ENCODE measurements around the gene CD55.

The CD55 gene

DNA sequence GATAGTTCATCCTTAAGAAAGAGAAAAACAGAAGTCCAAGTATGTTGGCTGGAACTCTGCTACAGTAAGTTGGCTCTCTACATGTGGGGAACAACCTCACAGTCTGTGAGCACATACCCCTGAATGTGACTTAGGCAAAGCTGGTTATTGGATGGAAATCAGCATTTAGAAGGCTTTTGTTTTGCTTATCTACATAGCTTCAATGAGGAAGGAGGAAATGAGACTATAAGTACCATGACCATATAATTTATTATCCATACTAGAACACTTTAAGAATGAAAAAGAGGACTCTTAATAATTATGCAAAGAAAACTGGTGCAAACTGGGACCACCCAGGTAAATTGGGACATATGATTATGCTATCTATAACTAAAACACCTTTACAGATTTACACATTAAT, 31.7 kb upstream of the CD55 start:
- H3K27me3 ChIP-seq (replicated peaks; ENCODE audit: insufficient read depth, low read length): no peaks in the 10 kb centered on the region
- no peak overlapping the region for H3K27ac ChIP-seq (ENCODE audit: low read length)
- no peak for DNase-seq
- no peak overlapping the region for H2AFZ ChIP-seq (ENCODE audit: low read length)
- H3K4me1 ChIP-seq (ENCODE audit: low read length): peaks cover 2% of the 10 kb centered on the region; the same call in 1 of the 2 replicates
- H4K20me1 ChIP-seq (ENCODE audit: insufficient read depth, low read length): no peaks in the 10 kb centered on the region
- H3K79me2 ChIP-seq (ENCODE audit: low read length): no peaks in the 10 kb centered on the region
- no peaks in the 10 kb centered on the region for H3K36me3 ChIP-seq (replicated peaks; ENCODE audit: insufficient read depth, low read length)
- no peak overlapping the region for H3K4me2 ChIP-seq (ENCODE audit: low read depth, low read length)
- no peaks in the 10 kb centered on the region for H3K9me2 ChIP-seq (replicated peaks; ENCODE audit: insufficient read depth, low read length)
- no peak for TF ChIP-seq EZH2 (optimal IDR thresholded peaks at IDR 0.05; ENCODE audit: low read depth, low read length)
- TF ChIP-seq EZH2phosphoT487 (IDR thresholded peaks at IDR 0.05; ENCODE audit: low read length): no peak
- TF ChIP-seq, protein P1, sequence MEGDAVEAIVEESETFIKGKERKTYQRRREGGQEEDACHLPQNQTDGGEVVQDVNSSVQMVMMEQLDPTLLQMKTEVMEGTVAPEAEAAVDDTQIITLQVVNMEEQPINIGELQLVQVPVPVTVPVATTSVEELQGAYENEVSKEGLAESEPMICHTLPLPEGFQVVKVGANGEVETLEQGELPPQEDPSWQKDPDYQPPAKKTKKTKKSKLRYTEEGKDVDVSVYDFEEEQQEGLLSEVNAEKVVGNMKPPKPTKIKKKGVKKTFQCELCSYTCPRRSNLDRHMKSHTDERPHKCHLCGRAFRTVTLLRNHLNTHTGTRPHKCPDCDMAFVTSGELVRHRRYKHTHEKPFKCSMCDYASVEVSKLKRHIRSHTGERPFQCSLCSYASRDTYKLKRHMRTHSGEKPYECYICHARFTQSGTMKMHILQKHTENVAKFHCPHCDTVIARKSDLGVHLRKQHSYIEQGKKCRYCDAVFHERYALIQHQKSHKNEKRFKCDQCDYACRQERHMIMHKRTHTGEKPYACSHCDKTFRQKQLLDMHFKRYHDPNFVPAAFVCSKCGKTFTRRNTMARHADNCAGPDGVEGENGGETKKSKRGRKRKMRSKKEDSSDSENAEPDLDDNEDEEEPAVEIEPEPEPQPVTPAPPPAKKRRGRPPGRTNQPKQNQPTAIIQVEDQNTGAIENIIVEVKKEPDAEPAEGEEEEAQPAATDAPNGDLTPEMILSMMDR (IDR thresholded peaks at IDR 0.05; ENCODE audit: low read length): no peak
- no peaks in the 10 kb centered on the region for H3F3A ChIP-seq (ENCODE audit: insufficient read depth, low read length)
- H3K9me3 ChIP-seq (replicated peaks; ENCODE audit: insufficient read depth, low read length): no peaks in the 10 kb centered on the region
- H3K9ac ChIP-seq (ENCODE audit: low read length): no peak overlapping the region
- no peak overlapping the region for H3K4me3 ChIP-seq (ENCODE audit: low read length)

DNA sequence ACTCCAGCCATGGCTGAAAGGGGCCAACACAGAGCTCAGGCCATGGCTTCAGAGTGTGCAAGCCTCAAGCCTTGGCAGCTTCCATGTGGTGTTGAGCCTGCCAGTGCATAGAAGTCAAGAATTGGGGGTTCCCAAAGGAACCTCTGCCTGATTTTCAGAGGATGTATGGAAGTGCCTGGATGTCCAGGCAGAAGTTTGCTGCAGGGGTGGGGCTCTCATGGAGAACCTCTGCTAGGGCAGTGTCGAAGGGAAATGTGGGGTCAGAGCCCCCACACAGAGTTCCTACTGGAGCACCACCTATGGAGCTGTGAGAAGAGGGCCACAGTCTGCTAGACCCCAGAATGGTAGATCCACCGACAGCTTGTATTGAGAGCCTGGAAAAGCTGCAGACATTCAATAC, 29.8 kb upstream of the CD55 start:
- H3K79me2 ChIP-seq (ENCODE audit: low read length): no peaks in the 10 kb centered on the region
- H3K27me3 ChIP-seq (replicated peaks; ENCODE audit: insufficient read depth, low read length): no peaks in the 10 kb centered on the region
- H2AFZ ChIP-seq (ENCODE audit: low read length): no peak overlapping the region
- no peaks in the 10 kb centered on the region for H3K9me2 ChIP-seq (replicated peaks; ENCODE audit: insufficient read depth, low read length)
- DNase-seq: no peak
- H4K20me1 ChIP-seq (ENCODE audit: insufficient read depth, low read length): no peaks in the 10 kb centered on the region
- H3F3A ChIP-seq (ENCODE audit: insufficient read depth, low read length): no peaks in the 10 kb centered on the region
- H3K4me3 ChIP-seq (ENCODE audit: low read length): no peak overlapping the region
- H3K9ac ChIP-seq (ENCODE audit: low read length): no peak overlapping the region
- H3K4me2 ChIP-seq (ENCODE audit: low read depth, low read length): no peak overlapping the region
- TF ChIP-seq, protein P1 (IDR thresholded peaks at IDR 0.05; ENCODE audit: low read length): no peak
- TF ChIP-seq EZH2 (optimal IDR thresholded peaks at IDR 0.05; ENCODE audit: low read depth, low read length) (no peak), EZH2phosphoT487 (IDR thresholded peaks at IDR 0.05; ENCODE audit: low read length) (no peak)
- no peaks in the 10 kb centered on the region for H3K36me3 ChIP-seq (replicated peaks; ENCODE audit: insufficient read depth, low read length)
- no peaks in the 10 kb centered on the region for H3K9me3 ChIP-seq (replicated peaks; ENCODE audit: insufficient read depth, low read length)
- no peaks in the 10 kb centered on the region for H3K4me1 ChIP-seq (ENCODE audit: low read length)
- H3K27ac ChIP-seq (ENCODE audit: low read length): no peak overlapping the region

DNA sequence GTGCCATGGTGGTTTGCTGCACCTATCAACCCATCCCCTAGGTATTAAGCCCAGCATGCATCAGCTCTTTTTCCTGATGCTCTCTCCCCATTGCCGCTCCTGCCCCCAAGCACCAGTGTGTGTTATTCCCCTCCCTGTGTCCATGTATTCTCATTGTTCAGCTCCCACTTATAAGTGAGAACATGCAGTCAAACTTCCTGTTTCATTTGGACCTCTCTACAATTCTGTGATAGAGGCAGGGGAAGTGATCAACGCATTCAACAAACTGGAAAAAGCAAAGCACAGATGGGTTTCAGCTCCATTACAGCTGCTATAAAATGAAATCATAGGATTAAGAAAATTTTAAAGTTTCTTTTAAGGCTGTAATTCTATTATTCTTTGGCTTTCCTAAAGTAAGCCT, 23.3 kb upstream of the CD55 start:
- Histone ChIP-seq H3K27ac (ENCODE audit: low read length) (no peak overlapping the region), H3K9me2 (replicated peaks; ENCODE audit: insufficient read depth, low read length) (no peaks in the 10 kb centered on the region), H4K20me1 (ENCODE audit: insufficient read depth, low read length) (no peaks in the 10 kb centered on the region), H3K36me3 (replicated peaks; ENCODE audit: insufficient read depth, low read length) (no peaks in the 10 kb centered on the region), H3K79me2 (ENCODE audit: low read length) (no peaks in the 10 kb centered on the region), H3K4me3 (ENCODE audit: low read length) (no peak overlapping the region), H3K4me2 (ENCODE audit: low read depth, low read length) (no peak overlapping the region), H3F3A (ENCODE audit: insufficient read depth, low read length) (no peaks in the 10 kb centered on the region), H3K27me3 (replicated peaks; ENCODE audit: insufficient read depth, low read length) (no peaks in the 10 kb centered on the region), H3K9ac (ENCODE audit: low read length) (no peak overlapping the region), H3K4me1 (ENCODE audit: low read length) (no peaks in the 10 kb centered on the region), H2AFZ (ENCODE audit: low read length) (no peak overlapping the region), H3K9me3 (replicated peaks; ENCODE audit: insufficient read depth, low read length) (no peaks in the 10 kb centered on the region)
- no peak for DNase-seq
- TF ChIP-seq EZH2phosphoT487 (IDR thresholded peaks at IDR 0.05; ENCODE audit: low read length): no peak
- no peak for TF ChIP-seq EZH2 (optimal IDR thresholded peaks at IDR 0.05; ENCODE audit: low read depth, low read length)
- TF ChIP-seq, protein P1 (IDR thresholded peaks at IDR 0.05; ENCODE audit: low read length): no peak
